ENCODE results near the gene SPATS2L. TPM values are rescaled to one million over a fixed set of nuclear protein-coding genes. Genes with fewer than 3 reads are reported as not detected.

SPATS2L gene
- total RNA-seq, 1 donor: 65.6 TPM

DNA sequence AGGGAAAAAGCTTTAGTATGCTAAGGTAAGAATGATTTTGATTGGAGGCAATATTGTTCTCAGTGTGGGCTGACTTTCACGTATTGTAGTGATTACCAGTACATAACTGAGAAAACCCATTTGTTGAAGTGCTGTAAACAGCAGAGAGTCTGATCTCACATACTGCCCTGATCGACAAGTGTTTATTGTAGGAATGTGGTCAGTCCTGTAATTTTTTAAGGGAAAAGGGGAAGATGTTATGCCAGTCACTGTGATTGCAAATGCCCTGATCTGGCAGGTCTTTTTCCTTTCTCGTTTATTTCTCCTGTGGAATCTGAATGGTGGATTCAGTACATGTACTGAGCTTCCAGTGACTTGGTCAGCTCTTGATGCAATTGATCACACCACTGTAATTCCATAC, 11.5 kb downstream of the SPATS2L start:
- no peak overlapping the region for H3K4me3 ChIP-seq (ENCODE audit: low read depth, low read length)
- TF ChIP-seq, protein P1, sequence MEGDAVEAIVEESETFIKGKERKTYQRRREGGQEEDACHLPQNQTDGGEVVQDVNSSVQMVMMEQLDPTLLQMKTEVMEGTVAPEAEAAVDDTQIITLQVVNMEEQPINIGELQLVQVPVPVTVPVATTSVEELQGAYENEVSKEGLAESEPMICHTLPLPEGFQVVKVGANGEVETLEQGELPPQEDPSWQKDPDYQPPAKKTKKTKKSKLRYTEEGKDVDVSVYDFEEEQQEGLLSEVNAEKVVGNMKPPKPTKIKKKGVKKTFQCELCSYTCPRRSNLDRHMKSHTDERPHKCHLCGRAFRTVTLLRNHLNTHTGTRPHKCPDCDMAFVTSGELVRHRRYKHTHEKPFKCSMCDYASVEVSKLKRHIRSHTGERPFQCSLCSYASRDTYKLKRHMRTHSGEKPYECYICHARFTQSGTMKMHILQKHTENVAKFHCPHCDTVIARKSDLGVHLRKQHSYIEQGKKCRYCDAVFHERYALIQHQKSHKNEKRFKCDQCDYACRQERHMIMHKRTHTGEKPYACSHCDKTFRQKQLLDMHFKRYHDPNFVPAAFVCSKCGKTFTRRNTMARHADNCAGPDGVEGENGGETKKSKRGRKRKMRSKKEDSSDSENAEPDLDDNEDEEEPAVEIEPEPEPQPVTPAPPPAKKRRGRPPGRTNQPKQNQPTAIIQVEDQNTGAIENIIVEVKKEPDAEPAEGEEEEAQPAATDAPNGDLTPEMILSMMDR (IDR thresholded peaks at IDR 0.05; ENCODE audit: insufficient read depth, low read depth, low read length): no peak
- DNase-seq (ENCODE audit: low read depth): no peak

DNA sequence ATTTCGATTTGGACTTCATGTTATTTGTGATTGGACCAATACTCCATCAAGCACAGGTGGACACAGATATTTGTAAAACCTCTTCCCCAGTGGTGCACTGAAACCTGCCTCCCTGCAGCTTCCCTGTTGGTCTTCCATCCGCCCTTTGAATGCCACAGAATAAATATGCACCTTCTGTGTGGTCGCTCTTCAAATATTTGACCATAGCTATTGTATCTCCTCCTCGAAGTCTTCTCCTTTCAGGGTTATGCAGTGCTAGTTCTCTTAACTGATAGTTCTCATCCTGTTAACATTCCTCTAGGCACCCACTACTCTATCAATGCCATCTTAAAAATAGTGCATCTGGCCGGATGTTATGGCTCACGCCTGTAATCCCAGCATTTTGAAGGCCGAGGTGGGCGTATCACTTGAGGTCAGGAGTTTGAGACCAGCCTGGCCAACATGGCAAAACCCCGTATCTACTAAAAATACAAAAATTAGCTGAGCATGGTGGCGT, 12.5 kb downstream of the SPATS2L start:
- no peak overlapping the region for H3K4me3 ChIP-seq (ENCODE audit: low read depth, low read length)
- DNase-seq (ENCODE audit: low read depth): no peak
- TF ChIP-seq, protein P1 (IDR thresholded peaks at IDR 0.05; ENCODE audit: insufficient read depth, low read depth, low read length): no peak

DNA sequence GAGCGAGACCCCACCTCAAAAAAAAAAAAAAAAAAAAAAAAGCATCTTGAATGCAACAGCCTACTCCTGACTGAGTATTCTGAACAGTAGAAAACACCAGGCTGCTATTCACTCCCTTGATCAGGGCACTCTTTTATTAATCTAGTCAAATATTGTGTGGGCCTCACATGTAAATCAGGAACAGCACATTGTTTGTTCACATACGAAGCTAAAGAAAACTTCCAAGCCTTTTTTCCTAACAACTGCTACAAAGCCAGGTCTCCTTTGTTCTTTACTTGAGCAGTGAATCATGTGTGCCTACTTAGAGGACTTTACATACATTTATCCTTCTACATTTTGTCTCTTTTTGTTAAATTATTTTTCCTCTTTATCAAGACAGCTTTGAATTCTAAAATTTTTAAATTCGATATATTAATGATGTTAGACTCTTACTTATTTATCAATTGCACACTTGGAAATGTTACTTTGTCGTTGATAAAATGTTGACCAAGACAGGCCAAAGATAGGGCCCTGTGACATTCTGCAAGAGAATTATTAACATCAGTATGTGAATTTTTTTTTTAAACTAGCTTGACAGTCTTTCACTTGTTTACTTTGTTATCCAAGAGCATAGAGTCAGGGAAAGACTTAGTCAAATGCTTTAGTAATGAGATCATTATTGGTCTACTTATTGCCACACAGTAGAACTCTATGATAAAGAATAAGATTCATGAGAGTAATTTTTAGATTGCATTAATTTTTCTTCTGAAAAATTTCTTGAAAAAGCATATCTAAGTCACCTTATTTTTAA, 13.2 kb downstream of the SPATS2L start:
- peak; percentile 75 for DNase-seq (ENCODE audit: low read depth)
- TF ChIP-seq, protein P1 (IDR thresholded peaks at IDR 0.05; ENCODE audit: insufficient read depth, low read depth, low read length): no peak
- no peak overlapping the region for H3K4me3 ChIP-seq (ENCODE audit: low read depth, low read length)

DNA sequence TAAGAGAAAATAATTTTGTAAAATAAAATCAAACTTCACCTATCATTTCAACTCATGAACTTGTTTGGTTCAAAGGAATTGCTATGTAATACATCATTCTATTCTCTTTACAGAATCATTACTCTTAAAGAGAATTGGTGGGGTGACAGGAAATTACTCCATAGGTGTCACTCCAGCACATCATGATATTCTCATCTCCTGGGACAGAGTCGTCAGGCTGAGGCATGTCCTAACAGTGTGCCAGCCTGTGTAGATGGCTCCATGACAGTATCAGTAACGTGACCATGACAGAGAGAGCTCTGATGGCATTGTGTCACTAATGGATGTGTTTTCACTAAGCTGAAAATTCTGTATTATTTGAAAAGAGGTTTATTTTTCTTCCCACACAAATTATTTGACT, 13.9 kb downstream of the SPATS2L start:
- DNase-seq (ENCODE audit: low read depth): no peak
- H3K4me3 ChIP-seq (ENCODE audit: low read depth, low read length): no peak overlapping the region
- TF ChIP-seq, protein P1 (IDR thresholded peaks at IDR 0.05; ENCODE audit: insufficient read depth, low read depth, low read length): no peak

DNA sequence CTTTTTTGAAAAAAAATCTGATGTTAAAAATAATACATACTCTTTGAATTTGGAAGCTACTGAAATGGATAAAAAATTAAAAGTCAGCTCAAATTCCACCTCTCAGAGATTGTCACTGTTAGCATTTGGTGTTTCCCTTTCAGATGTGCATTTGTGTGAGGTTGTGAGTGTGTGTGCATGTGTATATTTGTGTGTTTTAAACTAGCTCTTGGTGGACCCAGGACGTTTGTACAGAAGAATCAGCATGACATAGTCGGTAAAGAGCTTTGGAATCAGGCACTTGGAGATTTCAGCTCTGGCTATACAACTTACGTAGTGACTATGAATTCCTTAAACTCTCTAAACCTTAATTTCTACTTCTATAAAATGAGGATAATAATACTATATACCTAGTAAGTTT, 14.5 kb downstream of the SPATS2L start:
- DNase-seq (ENCODE audit: low read depth): no peak
- H3K4me3 ChIP-seq (ENCODE audit: low read depth, low read length): no peak overlapping the region
- TF ChIP-seq, protein P1 (IDR thresholded peaks at IDR 0.05; ENCODE audit: insufficient read depth, low read depth, low read length): no peak

DNA sequence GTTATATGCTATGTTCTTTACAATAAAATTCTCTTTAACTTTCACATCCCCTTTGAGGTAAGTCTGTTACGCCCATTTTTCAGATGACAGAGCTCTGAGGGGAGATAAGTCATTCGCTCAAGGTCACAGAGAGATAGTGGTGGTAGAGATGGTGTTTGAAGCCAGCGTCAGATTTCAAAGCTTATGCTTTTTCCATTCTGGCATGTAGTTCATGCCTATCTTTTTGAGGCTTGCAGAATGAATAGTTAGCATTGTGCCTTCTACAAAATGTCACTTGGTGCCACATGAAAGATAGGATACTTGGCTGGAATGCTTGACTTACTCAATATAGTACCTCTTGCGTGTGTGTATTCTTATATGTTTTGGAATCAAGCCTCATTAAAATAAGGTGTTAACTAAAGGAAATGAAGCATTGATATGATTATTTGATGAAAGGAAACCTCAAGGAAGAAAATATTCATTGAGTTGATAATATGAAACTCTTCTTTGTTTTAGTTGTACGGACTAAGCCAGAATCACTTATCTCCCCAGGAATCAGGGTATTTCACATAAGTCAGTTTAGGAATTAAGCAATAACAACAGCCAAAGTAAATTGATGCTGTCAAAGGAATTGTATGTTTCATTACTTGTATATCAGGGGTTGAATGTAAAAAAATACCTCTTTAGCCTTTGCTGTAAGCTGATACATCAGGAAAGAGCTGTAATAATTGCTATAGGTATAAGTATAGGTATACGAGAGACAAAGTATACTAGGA, 15.5 kb downstream of the SPATS2L start:
- no peak overlapping the region for H3K4me3 ChIP-seq (ENCODE audit: low read depth, low read length)
- no peak for DNase-seq (ENCODE audit: low read depth)
- TF ChIP-seq, protein P1 (IDR thresholded peaks at IDR 0.05; ENCODE audit: insufficient read depth, low read depth, low read length): no peak

Data from fibroblast of villous mesenchyme (primary cell).